Pons (tissue), 1 donor: ENCODE measurements around the gene KCNK7.

Experiments used
- DNase-seq: peaks from one replicate; pipeline ENCODE4 v3.0.0-alpha.2; 2016; ENCODE audit warnings: low spot score

KCNK7 gene

GRCh38 chr11:65611028-65611757, 15.6 kb upstream of the KCNK7 start:
- peak; percentile 93 for DNase-seq

GRCh38 chr11:65610404-65610803, 14.8 kb upstream of the KCNK7 start:
- peak; percentile 55 for DNase-seq

GRCh38 chr11:65609665-65610064, 14.1 kb upstream of the KCNK7 start:
- DNase-seq, result no peak

- peak; percentile 21 for DNase-seq
These were observed 13.6 kb upstream of the KCNK7 start for GRCh38 chr11:65609229-65609628.

GRCh38 chr11:65607614-65608426, 12.2 kb upstream of the KCNK7 start:
- no peak for DNase-seq

GRCh38 chr11:65606876-65607613, 11.4 kb upstream of the KCNK7 start:
- DNase-seq, result peak; percentile 95

GRCh38 chr11:65604258-65604657, 8.7 kb upstream of the KCNK7 start:
- DNase-seq, result no peak

- no peak for DNase-seq
These were observed 4.3 kb upstream of the KCNK7 start for GRCh38 chr11:65599955-65600246.

GRCh38 chr11:65599216-65599954, 3.8 kb upstream of the KCNK7 start:
- DNase-seq, result no peak

- no peak for DNase-seq
These were observed 2.7 kb upstream of the KCNK7 start for GRCh38 chr11:65598258-65598699.

- no peak for DNase-seq
These were observed 920 bp upstream of the KCNK7 start for GRCh38 chr11:65596520-65596919.

- DNase-seq, result no peak
These were observed 469 bp downstream of the KCNK7 start for GRCh38 chr11:65595131-65595530.

GRCh38 chr11:65593518-65594414, 1.8 kb downstream of the KCNK7 start:
- DNase-seq, result no peak

- DNase-seq, result no peak
These were observed 2.6 kb downstream of the KCNK7 start for GRCh38 chr11:65592858-65593517.

- no peak for DNase-seq
These were observed 3.4 kb downstream of the KCNK7 start for GRCh38 chr11:65591939-65592857.

GRCh38 chr11:65590240-65590738, 5.3 kb downstream of the KCNK7 start:
- no peak for DNase-seq

GRCh38 chr11:65589444-65590239, 6.0 kb downstream of the KCNK7 start:
- DNase-seq, result no peak
